GM12801 (cell line): ENCODE results near the gene KCND3.

Source experiments
- TF ChIP-seq, protein P1 (sequence below): IDR thresholded peaks from one replicate; pipeline ENCODE4 v1.5.1; 2011; ENCODE audit warnings: control low read depth; ENCODE audit not compliant: insufficient read length; ENCODE audit errors: extremely low read depth

KCND3 gene

DNA sequence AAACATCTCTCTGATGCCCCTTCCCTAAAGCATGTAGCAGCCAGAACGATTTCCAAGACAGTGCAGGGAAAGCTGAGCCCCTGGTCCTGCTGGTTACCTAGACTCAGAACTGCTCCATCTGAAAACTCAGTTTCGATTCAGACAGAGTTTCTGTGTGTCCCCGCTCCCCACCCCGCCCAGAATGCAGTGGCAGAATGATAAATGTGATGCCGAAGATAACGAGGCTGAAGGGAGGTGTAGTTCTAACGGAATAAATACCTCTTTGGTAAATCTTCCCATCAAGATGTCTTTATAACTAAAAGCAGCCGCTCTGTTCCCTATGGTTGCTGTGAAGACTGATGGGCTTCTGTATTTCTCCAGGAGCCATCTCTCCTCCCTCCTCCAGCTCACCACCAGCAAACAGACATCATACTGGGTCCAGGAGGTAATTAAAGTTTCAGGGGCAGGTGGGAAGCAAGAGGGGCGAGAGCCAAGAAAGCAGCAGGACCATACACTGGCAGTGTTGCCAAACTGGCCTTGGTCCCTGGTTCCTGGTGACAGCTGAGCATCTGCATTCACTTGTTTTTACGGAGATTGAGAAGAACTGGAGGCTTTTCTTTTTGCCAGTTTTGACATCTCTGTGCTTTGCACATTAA is 156.8 kb downstream of the KCND3 start:
- TF ChIP-seq, protein P1, sequence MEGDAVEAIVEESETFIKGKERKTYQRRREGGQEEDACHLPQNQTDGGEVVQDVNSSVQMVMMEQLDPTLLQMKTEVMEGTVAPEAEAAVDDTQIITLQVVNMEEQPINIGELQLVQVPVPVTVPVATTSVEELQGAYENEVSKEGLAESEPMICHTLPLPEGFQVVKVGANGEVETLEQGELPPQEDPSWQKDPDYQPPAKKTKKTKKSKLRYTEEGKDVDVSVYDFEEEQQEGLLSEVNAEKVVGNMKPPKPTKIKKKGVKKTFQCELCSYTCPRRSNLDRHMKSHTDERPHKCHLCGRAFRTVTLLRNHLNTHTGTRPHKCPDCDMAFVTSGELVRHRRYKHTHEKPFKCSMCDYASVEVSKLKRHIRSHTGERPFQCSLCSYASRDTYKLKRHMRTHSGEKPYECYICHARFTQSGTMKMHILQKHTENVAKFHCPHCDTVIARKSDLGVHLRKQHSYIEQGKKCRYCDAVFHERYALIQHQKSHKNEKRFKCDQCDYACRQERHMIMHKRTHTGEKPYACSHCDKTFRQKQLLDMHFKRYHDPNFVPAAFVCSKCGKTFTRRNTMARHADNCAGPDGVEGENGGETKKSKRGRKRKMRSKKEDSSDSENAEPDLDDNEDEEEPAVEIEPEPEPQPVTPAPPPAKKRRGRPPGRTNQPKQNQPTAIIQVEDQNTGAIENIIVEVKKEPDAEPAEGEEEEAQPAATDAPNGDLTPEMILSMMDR, result no peak

DNA sequence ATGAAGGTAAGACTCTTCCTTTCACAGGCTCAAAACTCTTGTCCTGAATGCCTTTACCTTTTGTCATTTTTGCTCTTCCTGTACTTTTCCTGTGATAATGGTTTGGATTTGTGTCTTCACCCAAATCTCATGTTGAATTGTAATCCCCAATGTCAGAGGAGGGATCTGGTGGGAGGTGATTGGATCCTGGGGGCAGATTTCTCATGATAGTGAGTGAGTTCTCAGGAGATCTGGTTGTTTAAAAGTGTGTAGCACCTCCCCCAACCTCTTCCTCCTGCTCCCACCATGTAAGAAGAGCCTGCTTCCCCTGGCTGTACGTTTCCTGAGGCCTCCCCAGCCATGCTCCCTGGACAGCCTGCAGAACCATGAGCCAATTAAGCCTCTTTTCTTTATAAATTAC is 158.3 kb downstream of the KCND3 start:
- TF ChIP-seq, protein P1, result no peak

DNA sequence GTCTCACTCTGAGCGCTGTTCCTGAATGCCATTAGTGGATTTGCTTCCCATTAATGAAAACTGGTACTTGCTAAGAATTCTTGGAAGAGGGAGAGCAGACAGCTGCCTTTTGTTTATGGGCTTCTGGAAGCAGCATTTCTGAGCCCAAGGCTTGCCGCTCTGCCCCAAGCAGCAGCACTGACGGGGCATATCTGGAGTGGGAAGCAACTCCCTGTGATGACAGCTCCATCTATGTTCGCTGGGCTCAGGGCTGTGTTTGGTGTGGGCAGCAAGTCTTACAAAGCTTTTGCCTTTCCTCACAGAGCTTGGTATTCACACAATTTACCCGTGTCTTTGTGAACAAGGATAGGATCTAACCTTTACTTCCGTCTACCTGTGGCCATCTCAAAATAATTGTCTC is 161.5 kb downstream of the KCND3 start:
- TF ChIP-seq, protein P1, result no peak

DNA sequence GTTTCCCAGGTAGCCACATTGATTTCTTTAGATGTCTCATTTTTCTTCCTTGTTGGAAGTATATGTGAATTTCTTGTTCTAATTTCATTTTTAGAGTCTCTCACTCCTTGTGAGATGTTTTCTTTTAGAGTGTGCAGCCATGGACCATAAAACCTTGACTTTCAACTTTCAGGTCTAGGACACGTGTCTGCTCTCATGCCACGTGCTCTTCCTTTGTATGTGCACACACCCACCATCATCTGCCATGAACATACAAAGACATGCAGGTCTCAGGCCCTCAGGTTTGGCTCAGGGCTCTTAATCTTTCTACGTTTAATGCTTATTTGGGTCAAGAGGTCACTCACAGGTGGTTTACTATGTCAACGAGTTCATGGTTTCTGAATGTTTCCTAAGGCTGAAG is 163.2 kb downstream of the KCND3 start:
- TF ChIP-seq, protein P1, result no peak

DNA sequence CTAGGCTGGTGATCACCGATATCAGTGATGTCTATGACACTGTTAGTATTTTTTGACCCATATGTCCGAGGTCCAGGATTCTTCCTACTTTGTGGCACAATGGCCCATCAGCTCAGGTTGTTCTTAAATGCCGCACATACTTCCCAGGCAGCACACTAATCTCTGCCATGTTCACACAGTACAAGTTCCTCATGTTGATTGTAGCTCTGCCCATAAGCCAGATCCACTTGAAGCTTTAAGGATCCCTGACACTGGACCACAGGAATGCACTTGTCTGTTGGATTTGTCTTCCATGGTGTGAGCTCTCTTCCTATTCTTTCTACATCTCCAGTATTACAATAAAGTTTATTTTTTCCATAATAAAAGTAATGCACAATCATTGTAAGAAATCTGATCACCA is 164.3 kb downstream of the KCND3 start:
- TF ChIP-seq, protein P1, result no peak

DNA sequence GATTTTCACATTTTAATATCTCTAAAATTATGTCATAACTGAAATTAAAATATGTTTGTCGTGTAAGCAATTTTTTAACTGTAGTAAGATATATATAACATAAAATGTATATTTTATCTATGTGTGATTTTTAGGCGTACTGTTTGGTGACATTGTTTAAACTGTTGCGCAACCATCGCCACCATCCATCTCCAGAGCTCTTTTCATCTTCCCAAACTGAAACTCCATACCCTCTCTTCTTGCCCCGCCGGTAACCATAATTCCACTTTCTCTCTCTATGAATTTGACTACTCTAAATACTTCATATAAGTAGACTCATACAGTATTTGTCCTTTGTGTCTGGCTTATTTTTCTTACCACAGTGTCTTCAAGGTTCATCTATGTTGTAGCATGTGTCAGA is 167.3 kb downstream of the KCND3 start:
- TF ChIP-seq, protein P1, result no peak

DNA sequence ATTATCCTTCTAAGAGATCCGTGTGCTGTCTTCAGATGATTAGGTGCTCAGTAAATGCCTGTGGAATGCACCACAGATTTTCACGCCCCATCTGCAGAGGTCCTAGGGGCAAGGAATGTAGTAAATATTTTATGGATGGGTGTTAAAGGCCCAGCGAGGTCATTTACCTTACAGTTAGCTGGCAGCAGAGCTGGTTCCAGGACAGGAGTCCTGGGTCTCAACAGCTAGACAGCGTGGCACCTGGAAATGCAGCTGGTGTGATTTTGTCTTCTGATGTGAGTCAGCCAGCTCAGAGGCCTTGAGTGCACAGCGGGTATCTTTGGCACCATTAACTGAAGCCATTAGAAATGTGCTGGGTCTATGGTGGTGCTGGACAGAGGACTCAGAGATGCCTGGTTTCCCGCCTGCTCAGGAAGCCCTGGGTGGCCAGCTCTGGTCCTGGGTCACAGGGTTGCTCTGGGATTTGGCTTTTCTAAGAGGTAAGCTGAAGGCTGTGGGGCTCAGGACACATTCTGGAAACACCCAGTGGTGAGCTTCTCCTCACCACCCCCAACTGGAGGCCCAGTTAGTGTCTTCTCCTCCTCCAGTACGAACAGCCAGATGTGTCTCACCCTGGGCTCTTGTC is 168.2 kb downstream of the KCND3 start:
- TF ChIP-seq, protein P1, result no peak
